Heart left ventricle (tissue), 16 donors: ENCODE results near the gene AKR1D1. TPM values are rescaled to one million over a fixed set of nuclear protein-coding genes. Genes with fewer than 3 reads are reported as not detected.

ENCODE experiments used
- ATAC-seq, 4 donors: fragments of 200-7000 bp; cut with Tn5 transposase; one replicate each; pipeline ENCODE4 v1.9.1; 2020 to 2022; ENCODE audit warnings: moderate library complexity in 4 of 4, mild to moderate bottlenecking in 3 of 4, moderate number of reproducible peaks in 1 of 4
- DNase-seq, 5 donors: peaks; one replicate each; pipeline ENCODE4 v3.0.0-alpha.2; 2020
- H3K27ac ChIP-seq, 12 donors: fragments of 200-600 bp; sonication (generic) in 4 of 12; one replicate each; pipeline versions ENCODE4 v1.5.0 to v1.8.0; 2016 to 2022; ENCODE audit warnings: mild to moderate bottlenecking in 2 of 12
- H3K27me3 ChIP-seq, 9 donors: fragments of 200-600 bp; sonication (generic) in 2 of 9; one replicate each; pipeline versions ENCODE4 v1.5.1 to v1.8.0; 2016 to 2022; ENCODE audit warnings: mild to moderate bottlenecking in 3 of 9
- H3K36me3 ChIP-seq, 9 donors: fragments of 200-600 bp; sonication (generic) in 2 of 9; one replicate each; pipeline versions ENCODE4 v1.5.0 to v1.8.0; 2018 to 2022; ENCODE audit warnings: mild to moderate bottlenecking in 2 of 9
- H3K4me1 ChIP-seq, 12 donors: fragments of 200-600 bp; sonication (generic) in 4 of 12; one replicate each; pipeline versions ENCODE4 v1.5.0 to v1.8.0; 2016 to 2022; ENCODE audit warnings: mild to moderate bottlenecking in 3 of 12
- H3K4me3 ChIP-seq, 12 donors: fragments of 200-600 bp; sonication (generic) in 4 of 12; one replicate each; pipeline versions ENCODE4 v1.5.0 to v1.8.0; 2017 to 2022; ENCODE audit warnings: mild to moderate bottlenecking in 9 of 12, moderate library complexity in 4 of 12
- H3K9me3 ChIP-seq, 12 donors: fragments of 200-600 bp; sonication (generic) in 4 of 12; one replicate each; pipeline versions ENCODE4 v1.5.0 to v1.8.0; 2016 to 2022; ENCODE audit warnings: mild to moderate bottlenecking in 1 of 12
- CTCF ChIP-seq, 12 donors: fragments of 200-600 bp; sonication (generic) in 4 of 12; IDR thresholded peaks; one replicate each; pipeline versions ENCODE4 v1.5.0 to v1.8.0; 2018 to 2022; ENCODE audit warnings: antibody characterized with exemption in 12 of 12, mild to moderate bottlenecking in 5 of 12
- POLR2A ChIP-seq, 2 donors: fragments of 450-650 bp; IDR thresholded peaks; one replicate each; pipeline ENCODE4 v1.6.1; 2017; ENCODE audit warnings: antibody characterized with exemption in 2 of 2, mild to moderate bottlenecking in 2 of 2, moderate library complexity in 2 of 2
- WGBS, 4 donors: extraction: QIAGEN DNeasy Blood & Tissue Kit in 2 of 4; methylation state at CpG; one replicate each; pipeline versions ENCODE4 v1.1.5 to v1.1.7; 2013 to 2018; 5-methylcytosine and 5-hydroxymethylcytosine counted together
- intact Hi-C, 10 donors: fragments of 100-400 bp; cut with DNase I; formaldehyde crosslinking; loops; one replicate each; pipeline versions ENCODE4 v1.11.1 to v1.14.2; 2022
- polyA plus RNA-seq, 2 donors: library from polyadenylated mRNA; stranded (reverse); fragments of 200-250 nt; gene quantifications; one replicate each; pipeline ENCODE4 v1.2.3, GENCODE V29; 2013
- total RNA-seq, 9 donors: library from RNA; depleted of rRNA in 2 of 9; stranded (reverse); fragments of >200 nt in 2 of 9; fragmentation: NEBNext Ultra II Directional in 3 of 9; extraction: Animal tissue kit (Norgen Biotek cat#: 25700) in 3 of 9; gene quantifications; one replicate each; pipeline versions ENCODE4 v1.1.0 to v1.2.4, GENCODE V29; 2016 to 2023
- donor health status: ischemic (EF 13 %, LVEDD 7.1; RV severe dilation, severe dysfunction).
- donor health status: healthy with polysubstance abuse.
- donor health status: DM: no; HTN: yes; CAD: no.
- donor health status: DM: no; HTN: no; CAD: no.
- donor health status: ischemic (EF 25% LVEDD 6.9; RV normal size, moderate dysfunction).
- donor health status: ischemic (EF 25% LVEDD 5.7; RV mildly dilated, moderate dysfunction).
- donor health status: healthy.
- donor health status: DM: yes; HTN: yes; CAD: no.
- donor health status: ischemic (EF 35%, LVEDD 5.7; RV mildly dilated, moderate dysfunction).
- donor health status: nonischemic (EF 11% LVEDD 7.7; RV severe dilation, severe dysfunction).
- donor health status: DM: yes; HTN: yes; CAD: no.
- donor health status: PGD.
- donor health status: ischemic (EF 29% LVEDD 5.4; RV normal size, mild dysfunction).
- donor health status: nonischemic (EF 23%, LVEDD 6.1; RV moderate dilation, normal function).

The AKR1D1 gene
- total and polyA plus RNA-seq, 11 donors, result not detected

- DNase-seq (no peak), ATAC-seq (no peak)
- no peaks in the 10 kb centered on the region for H3K36me3 ChIP-seq
- H3K27ac ChIP-seq, result no peak overlapping the region
- intact Hi-C loops, result no loop called here
- no peaks in the 10 kb centered on the region for H3K27me3 ChIP-seq
- no peaks in the 10 kb centered on the region for H3K4me1 ChIP-seq
- no peaks in the 10 kb centered on the region for H3K9me3 ChIP-seq
- H3K4me3 ChIP-seq, result no peak overlapping the region
- 77 to 81% (median 79%) methylated on average over 4 of the region's 4 CpGs for WGBS, 4 donors
- no peak for TF ChIP-seq POLR2A (IDR thresholded peaks at IDR 0.05)
- no peak for TF ChIP-seq CTCF (IDR thresholded peaks at IDR 0.05)
Measured at GRCh38 chr7:138151731-138152577, 75.7 kb downstream of the AKR1D1 start.

- 88 to 94% (median 91%) methylated on average over 3 of the region's 3 CpGs for WGBS, 4 donors
- TF ChIP-seq POLR2A (IDR thresholded peaks at IDR 0.05) (no peak), CTCF (IDR thresholded peaks at IDR 0.05) (no peak)
- intact Hi-C loops, result no loop called here
- DNase-seq (no peak), ATAC-seq (no peak)
- no peaks in the 10 kb centered on the region for H3K36me3 ChIP-seq
- H3K27ac ChIP-seq, result no peak overlapping the region
- H3K27me3 ChIP-seq, result no peaks in the 10 kb centered on the region
- H3K9me3 ChIP-seq, result no peaks in the 10 kb centered on the region
- no peak overlapping the region for H3K4me3 ChIP-seq
- no peaks in the 10 kb centered on the region for H3K4me1 ChIP-seq
Measured at GRCh38 chr7:138154661-138155060, 78.4 kb downstream of the AKR1D1 start.

- TF ChIP-seq CTCF (IDR thresholded peaks at IDR 0.05) (no peak), POLR2A (IDR thresholded peaks at IDR 0.05) (no peak)
- no peak for DNase-seq
- intact Hi-C loops, result no loop called here
Measured at GRCh38 chr7:138157702-138158101, 81.4 kb downstream of the AKR1D1 start.

GRCh38 chr7:138158739-138159528 lies 82.7 kb downstream of the AKR1D1 start:
- intact Hi-C loops, result no loop called here

More at GRCh38 chr7:138157702-138158101, 81.4 kb downstream of the AKR1D1 start:
- no peaks in the 10 kb centered on the region for H3K9me3 ChIP-seq
- H3K27ac ChIP-seq, result no peak overlapping the region
- H3K4me1 ChIP-seq, result no peaks in the 10 kb centered on the region
- no peak overlapping the region for H3K4me3 ChIP-seq
- WGBS, 4 donors, result 95 to 97% (median 96%) methylated on average over 4 of the region's 4 CpGs
- H3K27me3 ChIP-seq, result no peaks in the 10 kb centered on the region
- H3K36me3 ChIP-seq, result no peaks in the 10 kb centered on the region
- no peak for ATAC-seq

More at GRCh38 chr7:138158739-138159528, 82.7 kb downstream of the AKR1D1 start:
- H3K9me3 ChIP-seq, result peaks cover 0 to 4% (median 0%) of the 10 kb centered on the region in 12 donors
- WGBS, 4 donors, result 89 to 95% (median 90%) methylated on average over 6 of the region's 6 CpGs
- H3K27me3 ChIP-seq, result no peaks in the 10 kb centered on the region
- no peaks in the 10 kb centered on the region for H3K4me1 ChIP-seq
- no peak for TF ChIP-seq POLR2A (IDR thresholded peaks at IDR 0.05)
- TF ChIP-seq CTCF (IDR thresholded peaks at IDR 0.05), result no peak
- H3K27ac ChIP-seq, result no peak overlapping the region
- DNase-seq, result no peak
- no peaks in the 10 kb centered on the region for H3K36me3 ChIP-seq
- no peak overlapping the region for H3K4me3 ChIP-seq
- ATAC-seq, result no peak
